SU-DHL-6 (cell line): ENCODE results near the gene B4GALT1.

Experiments
- EZH2phosphoT487 ChIP-seq: fragments of 200-600 bp; sonication (generic), shearing (Covaris generic); conservative IDR thresholded peaks from 2 replicates; pipeline ENCODE4 v1.6.1; 2018; ENCODE audit warnings: mild to moderate bottlenecking, antibody characterized with exemption, low read length, moderate library complexity, mixed read lengths
- TF ChIP-seq, protein P1 (sequence below): fragments of 200-600 bp; sonication (generic); IDR thresholded peaks from one replicate; pipeline ENCODE4 v1.5.1; 2017; ENCODE audit warnings: antibody characterized with exemption, mild to moderate bottlenecking, low read length, moderate library complexity; ENCODE audit not compliant: insufficient read depth, poor library complexity, severe bottlenecking

DNA sequence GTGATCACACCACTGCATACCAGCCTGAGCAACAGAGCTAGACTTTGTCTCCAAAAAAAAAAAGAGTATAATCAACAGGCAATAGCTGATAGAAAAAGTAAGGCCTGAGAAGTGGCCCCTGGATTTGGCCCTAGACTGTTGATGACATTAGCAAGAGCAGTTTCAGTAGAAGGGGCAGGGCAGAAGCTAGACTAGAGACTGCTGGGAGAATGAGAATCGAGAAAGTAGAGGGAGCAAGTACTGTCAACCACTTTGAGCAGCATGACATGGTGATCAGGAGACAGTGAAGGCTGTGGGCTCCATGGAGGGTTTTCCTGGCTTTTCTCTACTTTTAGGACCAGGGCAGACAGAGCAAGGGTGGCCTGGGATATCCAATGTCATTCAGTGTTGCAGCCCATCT, 34.9 kb upstream of the B4GALT1 start:
- TF ChIP-seq, protein P1, sequence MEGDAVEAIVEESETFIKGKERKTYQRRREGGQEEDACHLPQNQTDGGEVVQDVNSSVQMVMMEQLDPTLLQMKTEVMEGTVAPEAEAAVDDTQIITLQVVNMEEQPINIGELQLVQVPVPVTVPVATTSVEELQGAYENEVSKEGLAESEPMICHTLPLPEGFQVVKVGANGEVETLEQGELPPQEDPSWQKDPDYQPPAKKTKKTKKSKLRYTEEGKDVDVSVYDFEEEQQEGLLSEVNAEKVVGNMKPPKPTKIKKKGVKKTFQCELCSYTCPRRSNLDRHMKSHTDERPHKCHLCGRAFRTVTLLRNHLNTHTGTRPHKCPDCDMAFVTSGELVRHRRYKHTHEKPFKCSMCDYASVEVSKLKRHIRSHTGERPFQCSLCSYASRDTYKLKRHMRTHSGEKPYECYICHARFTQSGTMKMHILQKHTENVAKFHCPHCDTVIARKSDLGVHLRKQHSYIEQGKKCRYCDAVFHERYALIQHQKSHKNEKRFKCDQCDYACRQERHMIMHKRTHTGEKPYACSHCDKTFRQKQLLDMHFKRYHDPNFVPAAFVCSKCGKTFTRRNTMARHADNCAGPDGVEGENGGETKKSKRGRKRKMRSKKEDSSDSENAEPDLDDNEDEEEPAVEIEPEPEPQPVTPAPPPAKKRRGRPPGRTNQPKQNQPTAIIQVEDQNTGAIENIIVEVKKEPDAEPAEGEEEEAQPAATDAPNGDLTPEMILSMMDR = no peak
- TF ChIP-seq EZH2phosphoT487 = no peak
